ENCODE results near the gene SH3TC1. TPM values are rescaled to one million over a fixed set of nuclear protein-coding genes. Genes with fewer than 3 reads are reported as not detected.

The SH3TC1 gene
- total RNA-seq, 1 donor from 2014 or later, result 5.4 TPM

DNA sequence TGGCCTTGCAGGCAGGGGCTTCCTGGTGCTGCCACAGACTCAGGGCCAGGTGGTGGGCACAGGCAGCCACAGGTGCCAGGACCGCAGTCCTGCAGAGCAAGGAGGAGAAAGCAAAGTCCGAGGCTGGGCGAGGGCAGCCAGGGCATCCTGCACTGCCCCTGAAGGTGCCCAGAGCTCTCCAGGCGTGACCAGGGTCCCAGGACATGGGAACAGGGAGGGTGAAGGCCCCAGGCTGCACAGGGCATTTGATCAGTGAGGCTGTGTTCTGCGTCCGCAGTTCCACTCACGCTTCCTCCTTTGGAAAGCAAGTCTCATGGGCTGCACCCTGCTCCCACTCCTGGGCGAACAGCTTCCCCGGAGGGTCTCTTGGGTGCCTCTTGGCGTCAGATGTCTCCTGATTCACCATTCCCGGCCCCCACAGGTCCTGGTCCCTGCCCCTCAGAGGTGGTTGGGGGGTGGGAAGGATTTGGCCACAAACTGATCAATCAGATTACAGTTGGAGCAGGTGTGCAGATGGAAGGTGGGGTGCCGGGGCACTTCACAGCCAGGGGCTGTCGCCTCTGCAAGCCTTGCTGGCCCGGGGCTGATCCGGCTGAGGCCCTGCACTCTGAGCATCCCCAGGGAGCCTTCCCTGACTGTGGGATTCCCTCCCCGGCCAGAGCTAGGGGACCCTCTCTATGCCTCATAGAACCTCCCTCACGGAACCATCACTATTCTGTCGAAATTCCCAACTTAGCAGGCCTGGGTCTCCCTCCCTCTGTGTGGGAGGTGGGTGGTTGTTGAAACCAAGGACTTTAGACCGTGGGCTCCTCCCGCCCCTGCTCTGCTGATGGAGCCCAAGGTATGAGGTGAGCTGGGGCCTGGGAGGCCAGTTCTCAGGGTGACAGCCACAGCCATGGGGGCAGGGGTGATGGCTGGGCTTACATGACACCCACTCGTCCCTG, 3.3 kb downstream of the SH3TC1 start:
- TF ChIP-seq CTCF (conservative IDR thresholded peaks at IDR 0.05), result no peak

GRCh38 chr4:8203052-8203401, 3.9 kb downstream of the SH3TC1 start:
- Mint-ChIP-seq H3K4me1 (ENCODE audit: unreplicated experiment) (peaks cover 41% of the 10 kb centered on the region), H3K27me3 (no peaks in the 10 kb centered on the region), H3K27ac (no peak overlapping the region), H3K36me3 (no peaks in the 10 kb centered on the region), H3K9me3 (no peaks in the 10 kb centered on the region), H3K4me3 (no peak overlapping the region)
- DNase-seq (ENCODE audit: extremely low spot score, unreplicated experiment), result no peak
- TF ChIP-seq CTCF (conservative IDR thresholded peaks at IDR 0.05), result no peak

More for the DNA sequence above, 3.3 kb downstream of the SH3TC1 start:
- no peak for DNase-seq (ENCODE audit: extremely low spot score, unreplicated experiment)
- Mint-ChIP-seq H3K36me3 (no peaks in the 10 kb centered on the region), H3K4me3 (no peak overlapping the region), H3K27ac (peak overlapping the region; percentile 48), H3K9me3 (no peaks in the 10 kb centered on the region), H3K4me1 (ENCODE audit: unreplicated experiment) (peaks cover 41% of the 10 kb centered on the region), H3K27me3 (no peaks in the 10 kb centered on the region)

- Mint-ChIP-seq H3K27ac (no peak overlapping the region), H3K9me3 (no peaks in the 10 kb centered on the region), H3K36me3 (no peaks in the 10 kb centered on the region), H3K4me1 (ENCODE audit: unreplicated experiment) (peaks cover 34% of the 10 kb centered on the region), H3K4me3 (no peak overlapping the region), H3K27me3 (no peaks in the 10 kb centered on the region)
- DNase-seq (ENCODE audit: extremely low spot score, unreplicated experiment), result no peak
- no peak for TF ChIP-seq CTCF (conservative IDR thresholded peaks at IDR 0.05)
Measured at GRCh38 chr4:8203817-8204216, 4.7 kb downstream of the SH3TC1 start.

GRCh38 chr4:8204576-8205227, 5.6 kb downstream of the SH3TC1 start:
- no peak overlapping the region for H3K4me3 Mint-ChIP-seq
- TF ChIP-seq CTCF (conservative IDR thresholded peaks at IDR 0.05), result no peak
- no peaks in the 10 kb centered on the region for H3K36me3 Mint-ChIP-seq
- DNase-seq (ENCODE audit: extremely low spot score, unreplicated experiment), result no peak
- peaks cover 3% of the 10 kb centered on the region for H3K27me3 Mint-ChIP-seq
- H3K4me1 Mint-ChIP-seq (ENCODE audit: unreplicated experiment), result peaks cover 38% of the 10 kb centered on the region
- H3K9me3 Mint-ChIP-seq, result no peaks in the 10 kb centered on the region
- H3K27ac Mint-ChIP-seq, result no peak overlapping the region

DNA sequence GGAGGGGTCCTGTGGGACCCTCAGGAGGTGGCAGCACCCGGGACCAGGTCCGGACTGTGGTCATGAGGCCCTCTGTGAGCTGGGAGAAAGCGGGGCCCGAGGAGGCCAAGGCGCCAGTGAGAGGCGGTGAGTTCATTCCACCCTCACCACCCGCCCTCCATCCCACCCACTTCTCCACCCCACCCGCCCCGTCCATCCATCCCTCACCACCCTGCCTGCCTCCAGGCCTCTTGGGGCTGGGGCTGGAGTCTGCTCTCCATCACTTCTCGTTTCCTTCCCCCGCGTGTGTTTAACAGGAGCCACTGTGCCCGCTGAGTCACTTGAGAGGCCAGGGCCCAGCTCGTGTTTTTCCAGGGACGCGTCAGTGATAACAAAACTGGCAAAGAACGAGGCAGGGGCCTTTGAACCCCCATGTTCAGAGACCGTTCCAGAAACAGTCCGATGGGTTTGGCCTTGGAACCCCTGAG, 6.2 kb downstream of the SH3TC1 start:
- Mint-ChIP-seq H3K9me3 (no peaks in the 10 kb centered on the region), H3K4me3 (no peak overlapping the region), H3K27ac (no peak overlapping the region), H3K36me3 (no peaks in the 10 kb centered on the region), H3K27me3 (peaks cover 3% of the 10 kb centered on the region), H3K4me1 (ENCODE audit: unreplicated experiment) (peaks cover 37% of the 10 kb centered on the region)
- TF ChIP-seq CTCF (conservative IDR thresholded peaks at IDR 0.05), result no peak
- DNase-seq (ENCODE audit: extremely low spot score, unreplicated experiment), result no peak
